Loucy (cell line): Measurements from ENCODE around the gene D2HGDH.

Experiments
- H2AFZ ChIP-seq: fragments of 200-600 bp; sonication (generic); 2 replicates; pipeline ENCODE4 v1.6.0; 2016; ENCODE audit warnings: antibody characterized with exemption, mild to moderate bottlenecking, low read length, moderate library complexity
- H3F3A ChIP-seq: fragments of 200-600 bp; 2 replicates; pipeline ENCODE4 v1.6.0; 2016; ENCODE audit warnings: antibody characterized with exemption, low read depth, mild to moderate bottlenecking
- H3K27me3 ChIP-seq: fragments of 200-600 bp; sonication (generic); 2 replicates; pipeline ENCODE4 v1.6.1; 2014; ENCODE audit warnings: low read length, mild to moderate bottlenecking; ENCODE audit not compliant: insufficient read depth, poor library complexity, severe bottlenecking
- H3K36me3 ChIP-seq: fragments of 200-600 bp; sonication (generic); 2 replicates; pipeline ENCODE4 v1.6.1; 2016; ENCODE audit warnings: low read length; ENCODE audit not compliant: insufficient read depth
- H3K4me1 ChIP-seq: fragments of 200-600 bp; sonication (generic); 2 replicates; pipeline ENCODE4 v1.5.1; 2014; ENCODE audit warnings: low read length, mild to moderate bottlenecking; ENCODE audit not compliant: insufficient read depth, poor library complexity, severe bottlenecking
- H3K4me2 ChIP-seq: fragments of 200-600 bp; sonication (generic); 2 replicates; pipeline ENCODE4 v1.6.0; 2014; ENCODE audit warnings: antibody characterized with exemption, low read length, low read depth, mild to moderate bottlenecking; ENCODE audit not compliant: poor library complexity, severe bottlenecking
- H3K4me3 ChIP-seq: fragments of 200-600 bp; sonication (generic); 2 replicates; pipeline ENCODE4 v1.5.1; 2014; ENCODE audit warnings: low read length, mild to moderate bottlenecking, mixed read lengths; ENCODE audit not compliant: poor library complexity, severe bottlenecking
- H3K79me2 ChIP-seq: fragments of 200-600 bp; sonication (generic); 2 replicates; pipeline ENCODE4 v1.6.1; 2014; ENCODE audit warnings: low read length; ENCODE audit not compliant: insufficient read depth
- H3K9ac ChIP-seq: fragments of 200-600 bp; sonication (generic); 2 replicates; pipeline ENCODE4 v1.6.0; 2014; ENCODE audit warnings: mild to moderate bottlenecking, low read depth, low read length, moderate library complexity; ENCODE audit not compliant: poor library complexity, severe bottlenecking
- H3K9me2 ChIP-seq: fragments of 200-600 bp; sonication (generic); replicated peaks from 2 replicates; pipeline ENCODE4 v1.6.1; 2016; ENCODE audit warnings: low read depth, low read length, mixed read lengths
- H3K9me3 ChIP-seq: fragments of 200-600 bp; sonication (generic); 2 replicates; pipeline ENCODE4 v1.6.1; 2014; ENCODE audit warnings: mild to moderate bottlenecking, antibody characterized with exemption, low read length, low read depth; ENCODE audit not compliant: insufficient read depth
- H4K20me1 ChIP-seq: fragments of 200-600 bp; sonication (generic); 2 replicates; pipeline ENCODE4 v1.6.0; 2014; ENCODE audit warnings: antibody characterized with exemption, low read length, mild to moderate bottlenecking; ENCODE audit not compliant: insufficient read depth, poor library complexity, severe bottlenecking
- CTCF ChIP-seq: fragments of 200-600 bp; sonication (generic); conservative IDR thresholded peaks from 2 replicates; pipeline ENCODE4 v1.5.1; 2014; ENCODE audit warnings: mild to moderate bottlenecking, antibody characterized with exemption, low read length
- EZH2phosphoT487 ChIP-seq: fragments of 200-600 bp; IDR thresholded peaks from 2 replicates; pipeline ENCODE4 v1.6.1; 2018; ENCODE audit warnings: antibody characterized with exemption, mild to moderate bottlenecking, moderate library complexity, borderline replicate concordance

Gene D2HGDH

DNA sequence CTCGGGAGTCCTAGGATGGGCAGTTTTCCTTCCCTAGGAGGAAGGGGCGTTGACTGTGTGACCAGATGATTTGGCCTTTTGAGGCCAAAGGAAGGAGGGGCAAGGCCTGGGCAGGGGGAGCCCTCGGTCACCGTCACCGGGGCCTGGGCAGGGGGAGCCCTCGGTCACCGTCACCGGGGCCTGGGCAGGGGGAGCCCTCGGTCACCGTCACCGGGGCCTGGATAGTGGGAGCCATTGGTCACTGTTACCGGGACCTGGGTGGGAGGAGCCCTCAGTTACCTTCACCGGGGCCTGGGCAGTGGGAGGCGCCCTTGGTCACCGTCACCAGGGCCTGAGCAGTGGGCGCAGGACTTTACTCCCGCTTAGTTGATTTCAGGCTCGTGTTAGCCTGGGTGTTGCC is 17.3 kb downstream of the D2HGDH start:
- Histone ChIP-seq H3K4me2 (no peak overlapping the region), H3K4me1 (no peaks in the 10 kb centered on the region), H3K79me2 (no peaks in the 10 kb centered on the region), H3F3A (no peaks in the 10 kb centered on the region), H3K36me3 (no peaks in the 10 kb centered on the region), H3K27me3 (no peaks in the 10 kb centered on the region), H2AFZ (no peak overlapping the region), H3K9me2 (no peaks in the 10 kb centered on the region), H3K9me3 (no peaks in the 10 kb centered on the region), H4K20me1 (no peaks in the 10 kb centered on the region), H3K9ac (no peak overlapping the region), H3K4me3 (no peak overlapping the region)
- TF ChIP-seq CTCF (no peak), EZH2phosphoT487 (no peak)

DNA sequence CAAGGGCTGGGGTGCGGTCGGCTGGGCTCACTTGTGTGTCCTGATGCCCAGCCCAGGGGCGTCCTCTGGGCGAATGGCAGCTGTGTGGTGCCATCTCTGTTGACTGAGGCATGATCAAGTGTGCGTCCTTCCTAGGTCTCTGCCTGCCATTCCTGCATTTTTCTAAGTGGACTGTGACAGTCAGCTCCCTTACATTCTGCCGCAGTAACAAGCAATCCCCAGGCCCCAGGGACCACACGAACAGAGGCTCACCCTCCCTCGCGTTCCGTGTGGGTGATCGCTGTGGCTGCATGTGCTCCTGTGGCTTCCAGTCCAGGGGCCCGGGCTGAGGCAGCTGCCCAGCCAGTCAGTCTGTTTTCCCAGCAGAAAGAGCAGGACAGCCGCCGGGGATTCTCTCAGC is 17.8 kb downstream of the D2HGDH start:
- TF ChIP-seq EZH2phosphoT487 (no peak), CTCF (no peak)
- no peak overlapping the region for H3K4me3 ChIP-seq
- no peaks in the 10 kb centered on the region for H3K36me3 ChIP-seq
- no peaks in the 10 kb centered on the region for H3F3A ChIP-seq
- H3K4me2 ChIP-seq: no peak overlapping the region
- no peaks in the 10 kb centered on the region for H3K9me2 ChIP-seq
- H4K20me1 ChIP-seq: no peaks in the 10 kb centered on the region
- H2AFZ ChIP-seq: no peak overlapping the region
- H3K27me3 ChIP-seq: no peaks in the 10 kb centered on the region
- H3K79me2 ChIP-seq: no peaks in the 10 kb centered on the region
- H3K4me1 ChIP-seq: no peaks in the 10 kb centered on the region
- H3K9me3 ChIP-seq: no peaks in the 10 kb centered on the region
- no peak overlapping the region for H3K9ac ChIP-seq

DNA sequence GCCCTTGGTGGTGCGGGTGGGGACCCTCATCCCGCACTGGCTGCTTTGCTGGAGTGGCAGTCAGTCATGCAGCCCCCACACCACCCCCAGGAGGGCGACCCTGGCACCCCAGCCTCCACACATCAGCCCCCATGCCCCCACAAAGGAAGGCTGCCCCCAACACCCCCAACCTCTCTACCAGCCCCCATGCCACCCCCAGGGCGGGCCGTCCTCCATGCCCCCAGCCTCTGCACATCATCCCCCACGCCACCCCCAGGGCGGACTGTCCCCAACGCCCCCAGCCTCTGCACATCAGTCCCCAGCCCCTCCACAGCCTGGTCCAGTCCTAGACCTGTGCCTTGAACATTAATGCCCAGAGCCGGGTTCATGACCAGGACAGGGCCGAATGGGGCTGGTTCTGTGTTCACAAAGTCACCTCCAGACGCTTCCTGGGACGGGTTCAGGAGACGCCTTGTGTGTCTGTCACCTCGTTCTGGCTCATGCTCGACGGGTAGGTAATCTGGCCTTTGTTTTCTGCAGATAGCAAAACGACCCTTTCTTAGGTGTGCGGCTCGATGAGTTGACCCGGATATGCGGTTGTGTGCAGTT is 18.4 kb downstream of the D2HGDH start:
- no peaks in the 10 kb centered on the region for H3K36me3 ChIP-seq
- H3K4me1 ChIP-seq: no peaks in the 10 kb centered on the region
- no peaks in the 10 kb centered on the region for H3K9me3 ChIP-seq
- H3K9me2 ChIP-seq: no peaks in the 10 kb centered on the region
- H3K27me3 ChIP-seq: no peaks in the 10 kb centered on the region
- H4K20me1 ChIP-seq: no peaks in the 10 kb centered on the region
- H3F3A ChIP-seq: no peaks in the 10 kb centered on the region
- no peak overlapping the region for H2AFZ ChIP-seq
- H3K4me3 ChIP-seq: no peak overlapping the region
- no peak overlapping the region for H3K4me2 ChIP-seq
- H3K79me2 ChIP-seq: no peaks in the 10 kb centered on the region
- TF ChIP-seq CTCF: no peak
- TF ChIP-seq EZH2phosphoT487: no peak
- H3K9ac ChIP-seq: no peak overlapping the region
